ENCODE results near the gene FRMD3. TPM values are rescaled to one million over a fixed set of nuclear protein-coding genes. Genes with fewer than 3 reads are reported as not detected.
A peak's percentile ranks its signal among the peaks of the same experiment; 100 is the strongest.

FRMD3 gene
- total and polyA plus RNA-seq, 7 donors, result 8.5 to 182 (median 38.7) TPM

- DNase-seq, result no peak
- Histone ChIP-seq H3K36me3 (ENCODE audit: insufficient read depth in 1 of 2, low read depth in 1 of 2) (no peaks in the 10 kb centered on the region), H3K27ac (no peak overlapping the region), H3K4me3 (no peak overlapping the region), H3K27me3 (ENCODE audit: insufficient read depth in 3 of 3, low read length in 2 of 3) (no peaks in the 10 kb centered on the region), H3K9me3 (peaks cover 3% of the 10 kb centered on the region), H3K4me1 (peaks cover 12% of the 10 kb centered on the region)
- 24 to 34% (median 27%) methylated on average over 1 of the region's 1 CpG for WGBS, 3 donors
- ATAC-seq, result peak in 2 of 4 donors; percentile 42 to 53
- intact Hi-C loops (cut with DNase I), result no loop called here
- no peak for TF ChIP-seq CTCF (IDR thresholded peaks at IDR 0.05)
Observed at GRCh38 chr9:83574482-83574881, 36.3 kb upstream of the FRMD3 start.

GRCh38 chr9:83572524-83572923 lies 34.3 kb upstream of the FRMD3 start:
- 70 to 83% (median 77%) methylated on average over 5 of the region's 5 CpGs for whole genome bisulfite sequencing, 3 donors
- Histone ChIP-seq H3K9me3 (no peaks in the 10 kb centered on the region), H3K4me3 (no peak overlapping the region), H3K4me1 (peaks cover 18% of the 10 kb centered on the region), H3K27me3 (ENCODE audit: insufficient read depth in 3 of 3, low read length in 2 of 3) (no peaks in the 10 kb centered on the region), H3K27ac (no peak overlapping the region), H3K36me3 (ENCODE audit: insufficient read depth in 1 of 2, low read depth in 1 of 2) (no peaks in the 10 kb centered on the region)
- DNase-seq, result no peak
- intact Hi-C loops (cut with DNase I), result no loop called here
- TF ChIP-seq CTCF (IDR thresholded peaks at IDR 0.05), result no peak
- ATAC-seq, result no peak

- no peaks in the 10 kb centered on the region for H3K36me3 ChIP-seq (ENCODE audit: insufficient read depth in 1 of 2, low read depth in 1 of 2)
- intact Hi-C loops (cut with DNase I), result no loop called here
- H3K4me3 ChIP-seq, result no peak overlapping the region
- no peak overlapping the region for H3K27ac ChIP-seq
- ATAC-seq (peak in 2 of 4 donors; percentile 38 to 52), DNase-seq (no peak)
- H3K4me1 ChIP-seq, result peaks cover 18% of the 10 kb centered on the region
- no peaks in the 10 kb centered on the region for H3K27me3 ChIP-seq (ENCODE audit: insufficient read depth in 3 of 3, low read length in 2 of 3)
- no peak for TF ChIP-seq CTCF (IDR thresholded peaks at IDR 0.05)
- 50 to 72% (median 51%) methylated on average over 1 of the region's 1 CpG for WGBS, 3 donors
- H3K9me3 ChIP-seq, result no peaks in the 10 kb centered on the region
Observed at GRCh38 chr9:83570359-83570758, 32.2 kb upstream of the FRMD3 start.

- Histone ChIP-seq H3K4me1 (peaks cover 18% of the 10 kb centered on the region), H3K36me3 (ENCODE audit: insufficient read depth in 1 of 2, low read depth in 1 of 2) (no peaks in the 10 kb centered on the region), H3K4me3 (no peak overlapping the region), H3K27ac (no peak overlapping the region), H3K9me3 (no peaks in the 10 kb centered on the region), H3K27me3 (ENCODE audit: insufficient read depth in 3 of 3, low read length in 2 of 3) (no peaks in the 10 kb centered on the region)
- no peak for TF ChIP-seq CTCF (IDR thresholded peaks at IDR 0.05)
- intact Hi-C loops (cut with DNase I), result no loop called here
- 46 to 78% (median 50%) methylated on average over 2 of the region's 2 CpGs for WGBS, 3 donors
- ATAC-seq (no peak), DNase-seq (no peak)
Observed at GRCh38 chr9:83569326-83569725, 31.1 kb upstream of the FRMD3 start.

GRCh38 chr9:83563360-83563759 lies 25.2 kb upstream of the FRMD3 start:
- H3K4me3 ChIP-seq, result no peak overlapping the region
- 84 to 91% (median 85%) methylated on average over 2 of the region's 2 CpGs for WGBS, 3 donors
- TF ChIP-seq CTCF (IDR thresholded peaks at IDR 0.05), result no peak
- H3K36me3 ChIP-seq (ENCODE audit: insufficient read depth in 1 of 2, low read depth in 1 of 2), result no peaks in the 10 kb centered on the region
- DNase-seq (no peak), ATAC-seq (no peak)
- no peaks in the 10 kb centered on the region for H3K27me3 ChIP-seq (ENCODE audit: insufficient read depth in 3 of 3, low read length in 2 of 3)
- H3K9me3 ChIP-seq, result no peaks in the 10 kb centered on the region
- no peaks in the 10 kb centered on the region for H3K4me1 ChIP-seq
- H3K27ac ChIP-seq, result no peak overlapping the region
- intact Hi-C loops (cut with DNase I), result no loop called here
